GM21526 (cell line): ENCODE measurements around the gene PIK3C2G.

Source experiments
- ATAC-seq: cut with Tn5 transposase; IDR thresholded peaks from one replicate; pipeline ENCODE4 v1.9.1; 2021; ENCODE audit warnings: moderate library complexity; ENCODE audit not compliant: unreplicated experiment, low FRiP score

PIK3C2G gene

DNA sequence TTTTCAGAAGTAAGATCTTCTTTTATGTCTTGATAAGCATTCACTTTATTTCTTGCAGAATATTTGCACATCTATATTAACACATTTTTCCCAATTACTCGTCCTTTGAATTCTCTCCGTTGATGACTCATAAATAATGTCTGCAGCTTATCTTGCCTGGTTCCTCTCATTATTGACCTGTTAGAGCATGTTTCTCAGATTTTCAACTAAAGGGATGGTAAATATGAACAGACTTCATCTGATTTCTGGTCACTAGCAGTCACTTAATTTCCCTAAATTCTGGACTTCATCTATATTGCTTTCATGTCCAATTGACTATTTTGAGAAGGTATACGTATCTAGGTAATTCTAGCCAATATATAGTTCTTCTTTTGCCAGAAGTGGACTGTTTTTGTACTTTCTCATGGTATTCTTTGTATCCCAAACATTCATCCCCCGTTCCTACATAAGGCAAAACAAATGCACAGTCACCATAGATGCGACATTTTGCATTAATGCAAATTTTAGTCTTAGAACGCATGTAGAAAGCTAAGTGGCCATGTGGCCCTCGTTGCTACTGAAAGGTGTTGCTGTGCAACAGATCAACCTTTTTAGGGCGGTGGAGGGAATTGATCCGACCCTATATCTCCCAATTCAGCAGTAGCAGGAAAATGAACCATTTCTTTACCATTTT lies 6.2 kb downstream of the PIK3C2G start:
- no peak for ATAC-seq

DNA sequence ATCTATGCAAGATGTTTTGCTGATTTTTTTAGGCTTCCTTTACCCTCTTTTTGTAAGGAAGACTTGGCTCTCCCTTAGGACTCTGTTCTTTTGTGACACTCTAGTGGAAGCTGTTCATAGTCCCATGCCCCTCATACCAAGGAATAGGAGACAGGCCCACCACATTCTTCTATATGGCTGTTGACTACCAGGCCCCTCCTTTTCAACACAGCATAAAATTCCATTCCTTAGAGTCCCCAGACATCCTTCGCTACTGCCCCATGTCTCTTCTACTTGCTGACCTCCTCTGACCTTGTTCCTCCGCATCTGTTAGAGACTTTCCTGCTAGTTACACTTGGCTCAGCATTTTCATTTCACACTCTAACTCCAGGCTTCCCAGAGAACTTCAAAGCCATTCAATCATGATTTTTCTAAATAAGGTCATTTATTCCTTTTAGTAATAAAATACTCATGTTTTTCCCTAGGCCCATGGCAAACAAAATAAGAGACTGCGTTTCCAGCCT lies 9.7 kb downstream of the PIK3C2G start:
- ATAC-seq = no peak

DNA sequence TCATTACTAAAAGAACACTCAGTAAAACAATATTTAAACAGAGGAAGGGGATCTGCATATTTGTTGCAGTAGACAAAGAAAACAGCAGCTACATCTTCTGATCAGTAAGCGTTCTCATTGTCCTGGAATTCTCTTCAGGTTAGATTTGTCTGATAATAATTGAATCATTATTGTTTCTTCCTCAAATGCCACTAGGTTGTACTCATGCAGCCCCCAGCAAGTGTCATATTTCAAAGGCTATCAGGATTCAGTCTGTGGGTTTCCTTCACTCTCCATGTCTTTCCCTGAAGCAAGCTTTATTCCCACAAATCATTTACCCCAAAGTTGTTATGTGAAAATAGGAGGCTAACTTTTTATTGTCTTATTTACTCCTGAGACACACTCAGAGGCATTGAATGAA lies 14.7 kb downstream of the PIK3C2G start:
- ATAC-seq = no peak

DNA sequence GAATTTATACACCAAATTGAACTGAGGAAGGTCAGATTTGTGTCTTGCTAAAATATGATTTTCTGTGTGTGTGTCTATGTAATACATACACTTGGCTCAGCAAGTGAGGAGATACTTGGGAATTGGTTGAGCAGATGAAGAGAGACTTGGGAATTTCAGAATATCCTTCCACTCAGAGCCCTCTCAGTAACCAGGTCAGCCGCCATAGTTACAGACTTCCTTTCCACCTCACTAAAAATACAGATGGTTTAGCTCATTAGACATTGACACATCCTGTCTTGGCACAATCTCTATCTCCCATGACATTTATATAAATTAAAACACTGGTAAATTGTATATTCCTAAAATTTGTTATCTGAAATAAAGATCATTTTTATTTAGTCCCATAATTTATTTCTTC lies 15.9 kb downstream of the PIK3C2G start:
- no peak for ATAC-seq

DNA sequence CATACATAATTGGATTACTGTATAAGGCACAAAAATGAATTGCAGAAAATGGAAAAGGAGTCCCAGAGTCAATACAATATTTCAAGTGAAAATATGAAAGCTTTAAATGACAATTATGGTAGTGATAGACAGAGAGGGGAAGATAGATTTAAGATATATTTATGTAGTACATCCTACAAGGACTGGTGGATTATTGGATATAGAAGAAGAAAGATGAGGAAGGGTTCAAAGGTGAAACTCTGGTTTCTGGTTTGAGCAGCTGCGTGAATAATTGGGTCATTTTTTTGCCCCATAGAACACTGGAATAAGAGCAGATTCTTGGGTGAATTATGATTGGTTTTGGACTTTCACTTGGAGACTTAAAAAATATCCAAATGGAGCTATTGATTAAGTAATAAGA lies 19.4 kb downstream of the PIK3C2G start:
- ATAC-seq = no peak

DNA sequence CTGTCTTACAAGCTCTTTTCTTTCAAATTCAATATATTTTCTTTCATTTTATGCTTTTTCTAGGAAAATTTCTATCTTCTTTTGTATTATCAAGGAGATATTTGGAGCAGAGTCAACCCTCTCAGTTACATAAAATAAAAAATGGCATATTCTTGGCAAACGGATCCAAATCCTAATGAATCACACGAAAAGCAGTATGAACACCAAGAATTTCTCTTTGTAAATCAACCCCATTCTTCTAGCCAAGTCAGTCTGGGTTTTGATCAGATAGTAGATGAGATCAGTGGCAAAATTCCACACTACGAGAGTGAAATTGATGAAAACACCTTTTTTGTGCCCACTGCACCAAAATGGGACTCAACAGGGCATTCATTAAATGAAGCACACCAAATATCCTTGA lies 20.6 kb downstream of the PIK3C2G start:
- no peak for ATAC-seq

DNA sequence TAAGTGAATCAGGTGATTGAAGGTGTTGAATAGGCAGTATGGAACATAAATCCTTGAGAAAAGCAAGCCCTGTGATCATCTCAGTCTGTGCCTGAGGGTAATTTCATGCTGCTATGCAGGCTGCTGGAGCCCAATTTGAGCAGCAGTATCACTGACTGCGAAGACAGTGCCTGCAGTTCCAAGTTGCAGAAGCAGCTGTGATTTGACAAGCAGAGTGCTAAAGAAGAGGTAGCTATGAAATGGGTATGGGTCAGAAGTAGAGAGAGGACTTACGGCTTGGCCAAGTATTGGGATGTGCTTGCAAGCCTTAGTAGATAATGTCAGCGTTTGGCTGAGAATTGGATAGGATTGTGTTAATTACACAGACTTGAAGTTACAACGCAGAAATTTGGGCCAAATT lies 22.5 kb downstream of the PIK3C2G start:
- no peak for ATAC-seq

DNA sequence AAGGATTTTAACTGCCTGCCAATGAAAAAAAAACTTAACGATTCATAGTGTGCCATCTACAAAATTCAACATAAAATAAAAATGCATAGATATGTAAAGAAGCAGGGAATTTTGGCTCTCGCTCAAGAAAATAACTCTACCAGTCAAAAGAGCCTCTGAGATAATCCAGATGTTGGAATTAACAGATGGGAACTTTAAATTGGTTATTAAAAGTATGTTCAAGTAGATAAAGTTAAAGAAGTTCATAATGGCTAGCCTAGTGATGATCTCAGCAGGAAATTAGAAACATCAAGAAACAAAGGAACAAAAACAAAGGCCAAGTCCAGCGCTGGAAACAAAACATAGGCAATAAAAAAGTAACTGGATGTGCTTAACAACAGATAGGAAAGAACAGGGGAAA lies 23.1 kb downstream of the PIK3C2G start:
- ATAC-seq = no peak

DNA sequence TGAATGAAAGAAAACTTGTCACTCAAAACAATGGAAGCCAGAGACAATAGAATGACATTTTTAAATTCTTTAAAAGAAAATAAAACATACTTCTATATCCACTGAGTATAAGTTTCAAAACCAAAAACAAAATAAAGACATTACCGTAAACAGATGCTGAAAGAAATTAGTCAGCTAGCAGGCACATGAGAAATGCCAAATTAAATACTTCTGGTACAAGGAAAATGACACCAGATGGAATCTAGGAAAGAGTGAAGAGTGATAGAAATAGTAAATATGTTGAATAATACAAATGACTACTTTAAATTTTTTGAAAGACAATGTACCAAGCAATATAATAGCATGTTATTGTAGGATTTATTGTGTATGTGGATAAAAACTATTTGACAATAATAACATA lies 23.8 kb downstream of the PIK3C2G start:
- ATAC-seq = no peak

DNA sequence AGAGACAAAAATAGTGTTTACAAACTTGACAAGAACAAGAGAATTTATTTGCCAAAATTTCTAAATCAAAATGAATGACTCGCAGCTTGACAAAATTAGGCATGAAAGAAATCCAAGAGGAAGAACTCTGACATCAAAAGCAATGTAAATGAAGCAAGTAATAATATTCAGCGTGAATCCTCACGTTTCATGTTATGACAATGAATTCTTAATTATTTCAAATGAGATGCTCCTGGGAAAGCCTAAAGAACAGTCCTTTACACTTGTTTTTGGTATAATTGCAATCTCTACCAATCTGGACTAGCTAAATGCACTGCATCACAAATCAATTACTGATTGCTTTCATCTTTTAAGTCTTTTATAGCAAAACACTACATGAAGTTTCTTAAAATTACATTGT lies 29.1 kb downstream of the PIK3C2G start:
- no peak for ATAC-seq

DNA sequence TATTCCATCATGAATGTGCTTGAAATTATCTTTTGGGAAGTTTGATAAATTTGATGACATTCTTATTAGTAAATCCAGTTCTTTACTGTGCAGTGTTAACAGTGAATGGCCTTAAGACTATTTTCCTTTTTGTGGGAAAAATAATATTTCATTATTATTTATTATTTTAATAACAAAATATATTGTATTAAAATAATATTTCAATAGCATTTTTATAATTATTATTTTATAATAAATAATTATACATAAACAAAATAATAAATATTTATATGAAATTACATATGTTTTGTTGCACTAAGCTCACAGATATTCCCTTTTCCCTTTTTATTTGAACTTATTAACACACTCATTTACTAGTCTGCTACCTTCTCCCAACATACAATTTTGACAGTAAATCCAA lies 33.6 kb downstream of the PIK3C2G start:
- ATAC-seq = no peak

DNA sequence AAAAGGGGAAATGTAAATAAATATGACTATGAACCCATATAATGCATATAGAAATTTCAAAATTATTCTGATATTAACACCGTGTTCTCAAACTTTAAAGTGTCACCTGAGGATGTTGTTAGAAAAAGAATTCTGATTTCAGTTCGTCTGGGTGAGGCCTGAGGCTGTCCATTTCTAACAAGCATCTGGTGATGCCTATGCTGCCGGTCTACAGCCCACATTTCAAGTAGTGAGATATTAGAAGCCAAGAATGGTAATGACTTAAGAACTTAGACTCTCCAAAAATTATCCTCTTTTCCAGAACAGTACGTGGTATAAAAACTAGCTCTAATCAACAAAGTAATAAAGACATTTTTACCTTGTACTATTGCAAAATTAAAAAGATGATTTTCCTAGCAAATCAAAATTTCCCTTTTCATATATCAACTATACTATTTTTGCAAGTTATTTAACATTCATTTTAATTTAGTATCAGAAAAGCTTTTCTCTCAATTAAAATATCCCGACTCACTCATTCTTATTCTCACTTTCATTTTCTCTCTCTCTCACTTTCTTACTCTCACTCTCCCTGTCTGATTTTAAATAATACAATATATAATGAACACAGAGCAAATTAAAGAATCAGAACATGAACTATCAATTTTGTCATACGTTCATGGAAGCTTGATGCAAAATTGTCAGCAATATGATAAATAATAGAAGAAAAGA lies 35.0 kb downstream of the PIK3C2G start:
- ATAC-seq = no peak

DNA sequence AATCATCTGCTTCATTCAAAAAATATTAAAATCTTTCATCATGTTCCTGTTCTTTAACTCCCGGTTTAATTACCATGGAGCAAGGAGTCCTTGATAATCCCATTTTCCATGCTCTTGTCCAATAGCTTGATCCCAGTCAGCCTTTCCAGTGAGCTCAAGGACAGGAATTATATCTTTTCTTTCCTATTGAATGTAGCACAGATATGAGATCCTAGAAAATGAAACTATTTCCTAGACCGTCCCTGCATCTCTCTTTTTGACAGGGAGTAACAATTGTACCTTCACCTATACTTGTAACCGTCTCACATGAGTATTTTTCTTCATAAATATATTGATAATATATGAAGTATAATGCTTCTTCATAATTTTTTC lies 35.6 kb downstream of the PIK3C2G start:
- no peak for ATAC-seq

DNA sequence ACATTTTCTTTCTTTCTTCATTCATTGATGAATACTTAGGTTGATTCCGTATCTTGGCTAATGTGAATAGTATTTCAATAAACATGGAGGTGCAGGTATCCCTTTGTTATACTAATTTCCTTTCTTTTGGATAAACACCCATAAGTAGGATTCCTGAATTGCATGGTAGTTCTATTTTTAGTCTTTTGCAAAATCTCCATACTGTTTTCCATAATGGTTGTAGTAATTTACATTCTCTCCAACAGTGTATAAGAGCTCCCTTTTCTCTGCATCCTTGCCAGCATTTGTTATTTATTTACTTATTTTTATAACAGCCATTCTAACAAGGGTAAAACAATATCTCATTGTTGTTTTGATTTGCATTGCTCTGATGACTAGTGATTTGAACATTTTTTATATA lies 36.6 kb downstream of the PIK3C2G start:
- no peak for ATAC-seq

DNA sequence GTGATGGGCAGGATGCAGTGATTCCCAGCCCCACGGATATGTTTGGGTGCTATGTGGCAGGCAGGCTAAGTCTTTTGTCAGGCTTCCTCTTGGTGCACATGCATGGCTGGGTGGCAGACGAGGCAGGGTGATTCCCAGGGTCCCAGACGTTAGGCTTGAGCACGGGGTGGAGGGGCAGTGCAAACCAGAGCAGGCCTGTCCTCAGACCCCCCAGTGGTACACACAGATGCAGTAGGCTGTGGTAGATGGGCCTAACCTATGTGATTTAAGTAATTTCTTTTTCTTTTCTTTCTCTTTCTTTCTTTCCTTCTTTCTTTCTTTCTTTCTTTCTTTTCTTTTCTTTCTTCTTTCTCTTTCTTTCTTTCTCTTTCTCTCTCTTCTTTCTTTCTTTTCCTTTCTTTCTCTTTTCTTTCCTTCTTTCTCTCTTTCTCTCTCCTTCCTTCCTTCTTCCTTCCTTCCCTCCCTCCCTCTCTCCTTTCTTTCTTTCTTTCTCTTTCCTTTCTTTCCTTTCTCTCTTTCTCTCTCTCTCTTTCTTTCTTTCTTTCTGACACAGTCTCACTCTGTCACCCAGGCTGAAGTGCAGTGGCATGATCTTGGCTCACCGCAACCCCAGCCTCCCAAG lies 41.6 kb downstream of the PIK3C2G start:
- no peak for ATAC-seq

DNA sequence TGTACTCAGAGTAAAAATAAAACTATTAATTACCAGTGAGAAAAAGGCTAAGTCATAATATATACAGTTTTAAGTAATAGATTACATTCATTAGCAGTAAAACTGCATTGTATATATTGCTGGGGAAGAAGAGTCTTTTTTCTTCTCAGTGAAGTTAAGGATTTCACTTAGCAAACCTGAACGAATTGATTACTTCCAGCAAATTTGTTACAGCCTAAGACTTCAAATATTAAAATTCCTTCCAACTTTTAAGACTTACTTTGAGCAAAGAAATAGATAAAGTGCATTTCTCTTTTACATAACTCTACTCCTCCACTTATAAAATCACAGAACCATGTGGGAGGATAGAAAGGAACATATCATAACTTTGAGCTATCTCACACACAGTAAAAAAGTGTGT lies 43.3 kb downstream of the PIK3C2G start:
- no peak for ATAC-seq

DNA sequence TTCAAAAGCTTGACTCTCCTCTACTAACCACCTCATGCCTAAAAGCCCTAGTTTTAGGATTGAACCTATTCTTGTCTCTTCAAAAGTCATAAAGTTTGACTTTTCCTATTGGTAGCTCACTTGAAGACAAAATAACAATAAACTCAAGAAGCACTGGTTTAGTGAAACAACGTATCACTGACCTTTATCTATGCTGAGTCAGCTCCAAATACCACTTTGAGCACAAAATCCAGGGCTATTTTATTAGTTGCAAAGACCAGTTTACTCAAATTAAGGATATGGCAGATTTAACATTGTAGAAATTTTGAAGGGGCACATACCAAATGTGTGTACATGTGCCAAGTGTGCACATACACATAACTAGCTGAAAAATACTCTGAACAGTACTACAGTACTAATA lies 45.0 kb downstream of the PIK3C2G start:
- ATAC-seq = no peak

DNA sequence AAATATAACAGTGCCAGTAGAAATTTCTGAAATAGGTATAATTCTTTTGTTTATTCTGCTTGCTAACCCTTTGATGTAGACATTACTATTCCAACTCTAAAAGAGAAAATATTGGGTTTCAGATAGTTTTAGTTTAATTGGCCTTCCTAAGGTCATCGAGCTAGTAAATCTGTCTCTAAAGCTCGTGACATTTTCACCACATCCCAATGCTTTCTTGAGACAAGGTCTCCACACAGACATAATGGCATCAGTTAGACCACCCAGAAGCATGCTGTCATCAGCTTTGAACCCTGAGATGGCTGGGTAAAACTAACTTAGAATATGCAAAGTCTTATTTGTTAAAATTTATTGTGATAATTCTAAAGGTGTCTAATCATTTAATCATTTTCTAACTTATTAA lies 52.0 kb downstream of the PIK3C2G start:
- no peak for ATAC-seq

DNA sequence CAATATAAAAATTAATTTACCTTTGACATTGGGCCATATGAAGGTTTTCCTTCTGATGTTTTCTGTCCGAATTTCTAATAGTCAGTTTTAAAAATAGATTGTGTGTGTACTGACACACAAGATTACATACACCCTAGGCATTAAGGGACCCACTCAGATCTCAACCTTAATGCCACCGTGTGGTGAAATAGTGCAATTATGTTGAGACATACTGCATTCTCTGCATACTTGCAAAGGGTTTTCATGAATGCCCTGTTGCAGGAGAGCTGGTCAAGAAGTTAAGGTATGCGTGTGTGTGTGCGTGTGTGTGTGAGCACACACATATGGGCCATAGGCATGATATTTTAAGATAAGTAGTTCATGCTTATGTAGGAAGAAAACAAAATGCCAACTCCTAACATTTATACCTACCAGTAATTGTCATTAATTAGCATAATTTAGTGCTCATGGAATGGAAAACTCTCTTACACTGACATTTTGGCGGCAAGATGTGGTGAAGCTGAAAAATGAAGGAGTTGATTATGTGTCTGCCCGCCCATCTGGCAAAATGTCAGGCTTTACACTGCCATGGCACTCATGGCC lies 58.8 kb downstream of the PIK3C2G start:
- no peak for ATAC-seq

DNA sequence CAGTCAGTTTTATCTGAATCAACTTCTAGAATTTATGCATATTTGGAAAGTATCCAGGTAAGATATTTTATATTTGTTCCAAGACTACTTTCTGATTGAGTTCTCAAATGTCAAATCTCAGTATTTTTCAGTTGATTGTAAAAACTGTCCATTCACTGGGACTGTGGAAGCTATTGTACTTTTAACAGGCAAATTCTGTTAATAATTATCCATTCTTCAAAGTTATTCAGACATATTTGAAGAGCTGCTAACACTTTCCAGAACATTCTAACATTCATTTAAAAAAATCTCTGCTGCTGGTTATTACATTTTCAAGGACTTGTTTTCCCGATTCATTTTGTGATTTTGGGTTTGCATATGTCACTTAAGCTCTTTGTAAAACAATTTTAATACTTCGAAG lies 59.7 kb downstream of the PIK3C2G start:
- no peak for ATAC-seq

DNA sequence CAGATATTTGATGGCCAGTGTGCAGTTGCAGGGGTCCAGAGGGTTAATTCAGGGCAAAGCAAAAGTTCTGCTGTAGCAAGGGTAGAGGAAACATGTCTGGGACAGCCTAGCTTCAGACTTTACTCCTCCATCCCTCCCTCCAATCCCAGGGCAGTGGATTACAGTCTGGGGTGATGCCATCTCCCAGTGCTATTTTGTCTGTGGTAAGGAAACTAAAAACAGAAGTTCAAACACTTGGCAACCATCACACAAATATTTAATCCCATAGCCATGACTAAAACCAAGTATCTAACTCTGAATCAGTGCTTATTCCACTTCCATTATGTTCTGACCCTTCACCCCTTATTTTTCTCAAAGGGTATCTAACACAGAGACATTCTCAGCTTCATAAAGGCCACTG lies 61.8 kb downstream of the PIK3C2G start:
- no peak for ATAC-seq

DNA sequence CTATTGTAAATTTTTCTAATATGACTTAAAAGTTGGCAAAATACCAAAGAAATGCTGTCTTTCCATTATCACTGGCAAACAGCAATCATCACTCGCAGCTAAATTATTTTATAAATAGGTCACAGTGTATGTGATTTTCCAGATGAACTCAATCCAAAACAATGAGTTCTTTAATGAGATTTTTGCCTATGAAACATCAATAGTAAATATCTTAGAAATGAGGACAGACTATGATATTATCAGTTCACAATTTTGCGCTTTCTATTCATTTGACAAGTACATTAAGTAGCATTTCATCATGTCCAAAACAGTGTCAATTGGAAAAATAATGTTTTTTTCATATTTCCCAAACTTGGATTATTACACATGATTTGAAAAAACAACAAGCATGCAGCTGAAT lies 65.7 kb downstream of the PIK3C2G start:
- no peak for ATAC-seq
